HCT116 (cell line): ENCODE measurements around the gene PHF1. TPM values are rescaled to one million over a fixed set of nuclear protein-coding genes. Genes with fewer than 3 reads are reported as not detected.

Experiments
- ATAC-seq: fragments of 200-7000 bp; cut with Tn5 transposase; 2 replicates; pipeline ENCODE4 v1.9.1; 2020; ENCODE audit warnings: mild to moderate bottlenecking, moderate library complexity
- BruUV-seq: library from RNA; stranded (reverse); fragments of 400-500 nt; replicated peaks from 2 replicates; lab custom pipeline; 2021; lab: Mats Ljungman, UMichigan
- CTCF ChIA-PET: fragments of 300-600 bp; sonication (Branson Sonifier 250); formaldehyde crosslinking; loops from one replicate; lab custom pipeline; 2021; ENCODE audit warnings: antibody characterized with exemption; lab: Charles Lee
- POLR2A ChIA-PET: fragments of 300-600, 350-600 bp; sonication (Branson Sonifier 250); formaldehyde crosslinking; loops from one replicate; lab custom pipeline; 2021; ENCODE audit warnings: antibody characterized with exemption; lab: Charles Lee
- RAD21 ChIA-PET, 2 experiments: fragments of 300-600 bp; sonication (Branson Sonifier 250); formaldehyde crosslinking; loops; one replicate each; lab custom pipeline; 2023; ENCODE audit warnings: low total read pairs in 2 of 2; ENCODE audit not compliant: uncharacterized antibody in 2 of 2, unreplicated experiment in 2 of 2, low non-redundant PET in 1 of 2; lab: Charles Lee
- DNase-seq: peaks from one replicate; pipeline ENCODE4 v3.0.0-alpha.2; 2010; ENCODE audit warnings: low read depth, low spot score
- H2AFZ ChIP-seq: fragments of 200-600 bp; shearing (Covaris generic), sonication (generic); 2 replicates; pipeline ENCODE4 v1.6.1; 2017; ENCODE audit warnings: low read depth, mixed run types, mixed read lengths, antibody characterized with exemption, low read length; ENCODE audit not compliant: poor library complexity, severe bottlenecking
- H3K27ac ChIP-seq: 2 replicates; pipeline ENCODE4 v1.5.1; 2012; ENCODE audit warnings: low read depth, low read length
- H3K27me3 ChIP-seq: fragments of 200-600 bp; sonication (generic); 2 replicates; pipeline ENCODE4 v1.6.1; 2016; ENCODE audit warnings: mixed run types, low read length, mixed read lengths; ENCODE audit not compliant: insufficient read depth
- H3K36me3 ChIP-seq, 2 experiments: fragments of 200-500 bp in 1 of 2; fragments of 200-600 bp in 1 of 2; sonication (Bioruptor generic) in 1 of 2; sonication (generic) in 1 of 2; 2 replicates each; pipeline versions ENCODE4 v1.5.1 to v1.6.1; 2014 to 2016; ENCODE audit warnings: low read length in 2 of 2, inconsistent platforms in 1 of 2, mixed read lengths in 1 of 2, mixed run types in 1 of 2; ENCODE audit not compliant: insufficient read depth in 2 of 2, control insufficient read depth in 1 of 2
- H3K4me1 ChIP-seq, 2 experiments: fragments of 200-600 bp in 1 of 2; sonication (generic) in 1 of 2; 2 replicates each; pipeline versions ENCODE4 v1.5.1 to v1.6.1; 2012 to 2017; ENCODE audit warnings: low read length in 2 of 2, inconsistent platforms in 1 of 2, mild to moderate bottlenecking in 1 of 2, mixed read lengths in 1 of 2, mixed run types in 1 of 2, moderate library complexity in 1 of 2; ENCODE audit not compliant: insufficient read depth in 2 of 2, control insufficient read depth in 1 of 2
- H3K4me2 ChIP-seq: fragments of 200-600 bp; sonication (generic); 2 replicates; pipeline ENCODE4 v1.6.1; 2017; ENCODE audit warnings: mixed run types, low read length, mixed read lengths
- H3K4me3 ChIP-seq, 2 experiments: fragments of 200-600 bp in 1 of 2; sonication (generic) in 1 of 2; replicated peaks in 1 of 2; 2 replicates each; pipeline ENCODE4 v1.5.1; 2011 to 2016; ENCODE audit warnings: low read length in 2 of 2, control low read depth in 1 of 2, low read depth in 1 of 2, mild to moderate bottlenecking in 1 of 2, mixed read lengths in 1 of 2, mixed run types in 1 of 2
- H3K79me2 ChIP-seq: fragments of 200-600 bp; sonication (generic); 2 replicates; pipeline ENCODE4 v1.6.1; 2017; ENCODE audit warnings: mild to moderate bottlenecking, mixed run types, low read length, moderate library complexity, mixed read lengths; ENCODE audit not compliant: insufficient read depth
- H3K9ac ChIP-seq: fragments of 200-600 bp; sonication (generic); 2 replicates; pipeline ENCODE4 v1.6.1; 2016; ENCODE audit warnings: low read length, mixed read lengths
- H3K9me2 ChIP-seq: fragments of 200-600 bp; sonication (generic), shearing (Covaris generic); 2 replicates; pipeline ENCODE4 v1.6.1; 2017; ENCODE audit warnings: mixed run types, mild to moderate bottlenecking, moderate library complexity; ENCODE audit not compliant: insufficient read depth
- H3K9me3 ChIP-seq, 2 experiments: fragments of 200-500 bp in 1 of 2; fragments of 200-600 bp in 1 of 2; sonication (Bioruptor generic) in 1 of 2; sonication (generic) in 1 of 2; 2 replicates each; pipeline ENCODE4 v1.6.1; 2014 to 2017; ENCODE audit warnings: low read length in 2 of 2, mixed read lengths in 2 of 2, inconsistent platforms in 1 of 2, low read depth in 1 of 2, mild to moderate bottlenecking in 1 of 2, mixed run types in 1 of 2, moderate library complexity in 1 of 2; ENCODE audit not compliant: control insufficient read depth in 1 of 2, insufficient read depth in 1 of 2
- H4K20me1 ChIP-seq: fragments of 200-600 bp; sonication (generic), shearing (Covaris generic); 2 replicates; pipeline ENCODE4 v1.6.1; 2017; ENCODE audit warnings: mixed run types, mild to moderate bottlenecking, moderate library complexity; ENCODE audit not compliant: insufficient read depth
- ATF3 ChIP-seq: IDR thresholded peaks from 2 replicates; pipeline ENCODE4 v1.6.1; 2012
- CBX3 ChIP-seq: IDR thresholded peaks from 2 replicates; pipeline ENCODE4 v1.6.1; 2012; ENCODE audit warnings: low read depth
- CEBPB ChIP-seq: IDR thresholded peaks from 2 replicates; pipeline ENCODE4 v1.6.1; 2012; ENCODE audit warnings: low read depth
- CTCF ChIP-seq, 3 experiments: fragments of 200-600 bp in 1 of 3; sonication (generic) in 1 of 3; IDR thresholded peaks in 2 of 3; conservative IDR thresholded peaks in 1 of 3; 2 replicates each; pipeline ENCODE4 v1.5.1; 2012 to 2017; ENCODE audit warnings: low read depth in 2 of 3, low read length in 2 of 3, antibody characterized with exemption in 1 of 3, borderline replicate concordance in 1 of 3, control low read depth in 1 of 3, mild to moderate bottlenecking in 1 of 3, mixed read lengths in 1 of 3, mixed run types in 1 of 3, moderate library complexity in 1 of 3; ENCODE audit not compliant: insufficient read depth in 1 of 3
- EGR1 ChIP-seq: IDR thresholded peaks from 2 replicates; pipeline ENCODE4 v1.6.1; 2012; ENCODE audit warnings: low read depth
- EZH2 ChIP-seq: fragments of 200-600 bp; sonication (generic); IDR thresholded peaks from 2 replicates; pipeline ENCODE4 v1.6.1; 2017; ENCODE audit warnings: antibody characterized with exemption, mixed run types
- EZH2phosphoT487 ChIP-seq: fragments of 200-600 bp; IDR thresholded peaks from 2 replicates; pipeline ENCODE4 v1.6.1; 2018; ENCODE audit warnings: antibody characterized with exemption, borderline replicate concordance
- FOSL1 ChIP-seq: IDR thresholded peaks from 2 replicates; pipeline ENCODE4 v1.6.1; 2012; ENCODE audit warnings: low read depth
- JUND ChIP-seq: IDR thresholded peaks from 2 replicates; pipeline ENCODE4 v1.6.1; 2012
- POLR2AphosphoS5 ChIP-seq: IDR thresholded peaks from 2 replicates; pipeline ENCODE4 v1.6.1; 2011; ENCODE audit warnings: mild to moderate bottlenecking, low read depth, low read length, moderate library complexity
- RAD21 ChIP-seq: IDR thresholded peaks from 2 replicates; pipeline ENCODE4 v1.6.1; 2012; ENCODE audit warnings: low read depth, mild to moderate bottlenecking
- REST ChIP-seq: IDR thresholded peaks from 2 replicates; pipeline ENCODE4 v1.6.1; 2012; ENCODE audit warnings: low read depth
- SIN3A ChIP-seq: IDR thresholded peaks from 2 replicates; pipeline ENCODE4 v1.6.1; 2012; ENCODE audit warnings: low read depth
- SP1 ChIP-seq: IDR thresholded peaks from 2 replicates; pipeline ENCODE4 v1.6.1; 2012; ENCODE audit warnings: low read depth
- SRF ChIP-seq: IDR thresholded peaks from 2 replicates; pipeline ENCODE4 v1.6.1; 2012; ENCODE audit warnings: low read depth
- TCF7L2 ChIP-seq: IDR thresholded peaks from 2 replicates; pipeline ENCODE4 v1.7.0; 2011; ENCODE audit warnings: borderline replicate concordance, inconsistent platforms; ENCODE audit not compliant: insufficient read depth, insufficient read length; ENCODE audit errors: extremely low read depth
- YY1 ChIP-seq: IDR thresholded peaks from 2 replicates; pipeline ENCODE4 v1.6.1; 2011; ENCODE audit warnings: low read length, low read depth, moderate library complexity, mild to moderate bottlenecking; ENCODE audit not compliant: insufficient replicate concordance; ENCODE audit errors: extremely low read depth
- ZBTB33 ChIP-seq: IDR thresholded peaks from 2 replicates; pipeline ENCODE4 v1.6.1; 2011; ENCODE audit warnings: mild to moderate bottlenecking, low read length, moderate library complexity; ENCODE audit not compliant: insufficient replicate concordance; ENCODE audit errors: extremely low read depth
- ZFX ChIP-seq: fragments of 450-650 bp; IDR thresholded peaks from 2 replicates; pipeline ENCODE4 v1.6.1; 2017
- ZNF274 ChIP-seq: fragments of 200-500 bp; sonication (Bioruptor generic); IDR thresholded peaks from 2 replicates; pipeline ENCODE4 v1.6.1; 2014; ENCODE audit warnings: mild to moderate bottlenecking, low read depth, low read length, inconsistent platforms
- intact Hi-C: fragments of 100-400 bp; cut with micrococcal nuclease; formaldehyde crosslinking; loops from 2 replicates; pipeline ENCODE4 v1.10.0; 2022
- total RNA-seq: library from RNA; stranded (reverse); gene quantifications from one replicate; pipeline ENCODE4 v1.2.1, GENCODE V29; 2021; ENCODE audit not compliant: unreplicated experiment

The PHF1 gene
- total RNA-seq, 1 experiment from 2014 or later: 40.2 TPM

- H2AFZ ChIP-seq: no peak overlapping the region
- DNase-seq (no peak), ATAC-seq (no peak)
- H4K20me1 ChIP-seq: no peaks in the 10 kb centered on the region
- H3K79me2 ChIP-seq: no peaks in the 10 kb centered on the region
- TF ChIP-seq EGR1: no peak
- no peak for TF ChIP-seq JUND
- TF ChIP-seq SRF: no peak
- TF ChIP-seq SP1: no peak
- no peak for TF ChIP-seq ZBTB33
- no peak for TF ChIP-seq SIN3A
- no peak for TF ChIP-seq POLR2AphosphoS5
- TF ChIP-seq ATF3: no peak
- no peak for TF ChIP-seq EZH2phosphoT487
- no peak for TF ChIP-seq FOSL1
- no peak for TF ChIP-seq RAD21
- TF ChIP-seq YY1: no peak
- TF ChIP-seq REST: no peak
- TF ChIP-seq EZH2: no peak
- no peak for TF ChIP-seq CEBPB
- TF ChIP-seq CTCF (IDR thresholded peaks at IDR 0.05 in 2 of 3, conservative IDR thresholded peaks at IDR 0.05 in 1 of 3; ENCODE audit: borderline replicate concordance in 1 of 3, insufficient read depth in 1 of 3, low read depth in 2 of 3, low read length in 2 of 3): no peak
- TF ChIP-seq CBX3: no peak
- no peak for TF ChIP-seq ZFX
- TF ChIP-seq ZNF274: no peak
- TF ChIP-seq TCF7L2: no peak
- no peak overlapping the region for H3K27ac ChIP-seq
- POLR2A ChIA-PET: no interaction called here
- no peaks in the 10 kb centered on the region for H3K27me3 ChIP-seq
- peaks cover 0 to 16% of the 10 kb centered on the region in 2 experiments; a peak in 2 of 4 replicates for H3K4me1 ChIP-seq
- H3K36me3 ChIP-seq: no peaks in the 10 kb centered on the region
- CTCF ChIA-PET: no interaction called here
- H3K9me2 ChIP-seq: no peaks in the 10 kb centered on the region
- H3K9ac ChIP-seq: no peak overlapping the region
- no peaks in the 10 kb centered on the region for H3K9me3 ChIP-seq
- RAD21 ChIA-PET: no interaction called here
- BruUV-seq: no TSS peak
- H3K4me3 ChIP-seq: no peak overlapping the region
- intact Hi-C loops: no loop called here
- H3K4me2 ChIP-seq: no peak overlapping the region
These were observed 33.6 kb upstream of the PHF1 start for GRCh38 chr6:33377171-33377570.
